Uterus (tissue), 4 donors: ENCODE results near the gene DCC. TPM values are rescaled to one million over a fixed set of nuclear protein-coding genes. Genes with fewer than 3 reads are reported as not detected.

Experiments
- DNase-seq, 2 donors: peaks; one replicate each; pipeline ENCODE4 v3.0.0-alpha.2; 2019 to 2020
- H3K27ac ChIP-seq, 2 donors: fragments of 200-600 bp; sonication (generic); 1 replicate in 1 of 2; 2 replicates in 1 of 2; pipeline ENCODE4 v1.5.1; 2016 to 2018
- H3K27me3 ChIP-seq, 2 donors: fragments of 200-600 bp; sonication (generic); one replicate each; pipeline ENCODE4 v1.5.1; 2018 to 2019; ENCODE audit warnings: control low read depth in 1 of 2
- H3K36me3 ChIP-seq, 2 donors: fragments of 200-600 bp; sonication (generic); one replicate each; pipeline ENCODE4 v1.5.1; 2019; ENCODE audit warnings: control low read depth in 1 of 2
- H3K4me1 ChIP-seq, 2 donors: fragments of 200-600 bp; sonication (generic); one replicate each; pipeline ENCODE4 v1.5.1; 2018 to 2019; ENCODE audit warnings: control low read depth in 1 of 2
- H3K4me3 ChIP-seq, 2 donors: fragments of 200-600 bp; sonication (generic); 1 replicate in 1 of 2; 2 replicates in 1 of 2; pipeline ENCODE4 v1.5.1; 2018 to 2019; ENCODE audit warnings: mild to moderate bottlenecking in 1 of 2
- H3K9me3 ChIP-seq, 2 donors: fragments of 200-600 bp; sonication (generic); one replicate each; pipeline ENCODE4 v1.5.1; 2019; ENCODE audit warnings: control low read depth in 1 of 2
- CTCF ChIP-seq, 4 experiments: fragments of 200-600 bp in 2 of 4; fragments of 450-650 bp in 2 of 4; sonication (generic) in 2 of 4; IDR thresholded peaks; one replicate each; pipeline ENCODE4 v1.5.1; 2016 to 2019; ENCODE audit warnings: antibody characterized with exemption in 4 of 4, mild to moderate bottlenecking in 2 of 4, moderate library complexity in 1 of 4
- POLR2A ChIP-seq, 2 donors: fragments of 450-650 bp; IDR thresholded peaks; one replicate each; pipeline ENCODE4 v1.6.1; 2016; ENCODE audit warnings: antibody characterized with exemption in 2 of 2, mild to moderate bottlenecking in 1 of 2, moderate library complexity in 1 of 2
- intact Hi-C: fragments of 100-400 bp; cut with DNase I; formaldehyde crosslinking; loops from one replicate; pipeline ENCODE4 v1.15.1; 2023; ENCODE audit warnings: low total_unique reads
- total RNA-seq, 4 donors: library from RNA; depleted of rRNA in 3 of 4; stranded (reverse); fragments of >200 nt in 3 of 4; gene quantifications; one replicate each; pipeline versions ENCODE4 v1.1.0 to v1.2.4, GENCODE V29; 2014 to 2023
- donor health status: DM: yes; HTN: yes; CAD: no.

DCC gene
- total RNA-seq, 4 donors from 2014 or later: 0.40 to 3.2 TPM; not detected in 2

DNA sequence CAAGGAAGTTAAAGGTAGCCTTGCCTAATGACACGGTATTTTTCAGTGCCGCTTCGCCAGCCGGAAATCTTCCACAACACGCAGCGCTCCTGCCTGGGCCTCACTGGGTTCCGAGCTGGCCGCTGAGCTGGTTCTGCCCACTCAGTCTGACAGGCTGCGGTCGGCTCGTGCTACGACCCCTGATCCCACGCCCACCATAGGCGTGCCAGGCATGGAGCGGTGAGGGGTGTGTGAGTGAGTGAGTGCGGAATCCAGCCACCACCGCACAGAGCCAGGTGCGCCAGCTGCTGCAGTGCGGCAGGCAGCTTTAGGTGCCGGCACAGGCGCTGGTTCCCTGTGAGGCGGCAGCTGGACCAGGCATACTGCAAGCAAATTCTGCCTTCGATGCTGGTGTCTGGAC lies 407.9 kb downstream of the DCC start:
- H3K9me3 ChIP-seq: no peaks in the 10 kb centered on the region
- H3K27me3 ChIP-seq: no peaks in the 10 kb centered on the region
- no peaks in the 10 kb centered on the region for H3K4me1 ChIP-seq
- no peak overlapping the region for H3K4me3 ChIP-seq
- DNase-seq: no peak
- TF ChIP-seq CTCF (IDR thresholded peaks at IDR 0.05): no peak
- H3K36me3 ChIP-seq: no peaks in the 10 kb centered on the region
- H3K27ac ChIP-seq: no peak overlapping the region
- intact Hi-C loops: no loop called here

- no peak for TF ChIP-seq CTCF (IDR thresholded peaks at IDR 0.05)
- TF ChIP-seq POLR2A (IDR thresholded peaks at IDR 0.05): no peak
- DNase-seq: no peak
- Histone ChIP-seq H3K27ac (no peak overlapping the region), H3K9me3 (no peaks in the 10 kb centered on the region), H3K27me3 (no peaks in the 10 kb centered on the region), H3K4me1 (no peaks in the 10 kb centered on the region), H3K4me3 (no peak overlapping the region), H3K36me3 (no peaks in the 10 kb centered on the region)
- intact Hi-C loops: no loop called here
Measured at GRCh38 chr18:52748343-52748742, 408.3 kb downstream of the DCC start.

- Histone ChIP-seq H3K27ac (no peak overlapping the region), H3K36me3 (no peaks in the 10 kb centered on the region), H3K9me3 (no peaks in the 10 kb centered on the region), H3K4me3 (no peak overlapping the region), H3K4me1 (no peaks in the 10 kb centered on the region), H3K27me3 (no peaks in the 10 kb centered on the region)
- no peak for DNase-seq
- TF ChIP-seq CTCF (IDR thresholded peaks at IDR 0.05): no peak
- TF ChIP-seq POLR2A (IDR thresholded peaks at IDR 0.05): no peak
- intact Hi-C loops: no loop called here
Measured at GRCh38 chr18:52749542-52749941, 409.5 kb downstream of the DCC start.

GRCh38 chr18:52750995-52751394 lies 411.0 kb downstream of the DCC start:
- Histone ChIP-seq H3K9me3 (no peaks in the 10 kb centered on the region), H3K27ac (no peak overlapping the region), H3K4me1 (no peaks in the 10 kb centered on the region), H3K4me3 (no peak overlapping the region), H3K36me3 (no peaks in the 10 kb centered on the region), H3K27me3 (no peaks in the 10 kb centered on the region)
- intact Hi-C loops: no loop called here
- no peak for DNase-seq
- TF ChIP-seq CTCF (IDR thresholded peaks at IDR 0.05): no peak
- TF ChIP-seq POLR2A (IDR thresholded peaks at IDR 0.05): no peak

DNA sequence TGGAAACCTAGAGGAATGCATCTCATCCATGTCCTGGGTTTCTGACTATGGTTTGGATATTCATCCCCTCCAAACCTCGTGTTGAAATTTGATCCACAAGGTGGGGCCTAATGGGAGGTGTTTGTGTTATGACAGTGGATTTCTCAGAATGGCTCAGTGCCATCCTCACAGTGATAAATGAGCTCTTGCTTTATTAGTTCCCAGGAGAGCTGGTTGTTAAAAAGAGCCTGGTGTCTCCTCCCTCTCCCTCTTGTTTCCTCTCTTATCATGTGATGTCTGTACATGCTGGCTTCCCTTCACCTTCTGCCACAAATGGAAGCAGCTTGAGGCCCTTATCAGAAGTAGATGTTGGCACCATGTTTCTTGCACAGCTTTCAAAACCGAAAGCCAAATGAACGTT lies 424.3 kb downstream of the DCC start:
- H3K27me3 ChIP-seq: no peaks in the 10 kb centered on the region
- H3K9me3 ChIP-seq: no peaks in the 10 kb centered on the region
- DNase-seq: no peak
- no peaks in the 10 kb centered on the region for H3K36me3 ChIP-seq
- H3K4me3 ChIP-seq: no peak overlapping the region
- intact Hi-C loops: no loop called here
- no peaks in the 10 kb centered on the region for H3K4me1 ChIP-seq
- TF ChIP-seq POLR2A (IDR thresholded peaks at IDR 0.05): no peak
- TF ChIP-seq CTCF (IDR thresholded peaks at IDR 0.05): no peak
- no peak overlapping the region for H3K27ac ChIP-seq
